Mononuclear cell (primary cell): Measurements from ENCODE around the gene RPGRIP1L. TPM values are rescaled to one million over a fixed set of nuclear protein-coding genes. Genes with fewer than 3 reads are reported as not detected.
"Not testable (repeated sequence)": the region's sequence is repeated elsewhere in the genome, so short reads cannot be mapped to it uniquely, and the experiment has no call there.

Experiments
- H3K27me3 ChIP-seq: 2 replicates; pipeline ENCODE4 v1.6.0; 2011; ENCODE audit warnings: low read length, control low read depth; ENCODE audit not compliant: insufficient read depth
- H3K4me1 ChIP-seq: 2 replicates; pipeline ENCODE4 v1.5.1; 2011; ENCODE audit warnings: mild to moderate bottlenecking, low read length, control low read depth; ENCODE audit not compliant: insufficient read depth
- H3K4me3 ChIP-seq: 2 replicates; pipeline ENCODE4 v1.5.1; 2011; ENCODE audit warnings: mild to moderate bottlenecking, low read length, moderate library complexity
- H3K9me3 ChIP-seq: 2 replicates; pipeline ENCODE4 v1.5.1; 2011; ENCODE audit warnings: low read depth, mild to moderate bottlenecking, control low read depth, low read length
- total RNA-seq: library from RNA; depleted of rRNA; stranded (reverse); fragments of >200 nt; gene quantifications from one replicate; pipeline ENCODE4 v1.2.3, GENCODE V29; 2012

The RPGRIP1L gene
- total RNA-seq, 1 donor, result 0.84 TPM

DNA sequence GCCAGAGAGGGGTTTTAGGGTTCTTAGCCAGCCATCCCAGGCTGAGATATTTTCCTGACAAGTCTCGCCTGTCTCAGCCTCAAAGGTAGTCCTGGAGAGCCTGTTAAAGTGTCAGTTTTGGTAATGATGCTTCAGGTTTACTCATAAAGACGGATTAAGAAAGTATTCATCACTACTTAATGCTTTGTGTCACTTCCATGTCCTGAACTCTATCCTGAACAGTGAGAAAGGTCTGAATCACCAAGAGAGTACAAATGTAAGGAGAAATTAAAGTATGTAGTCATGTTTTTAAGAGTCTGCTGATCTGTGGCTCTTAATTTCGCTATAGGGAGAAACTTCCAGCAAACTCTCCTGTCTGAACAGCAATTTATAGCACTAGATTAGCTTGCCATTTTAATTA lies 14.0 kb downstream of the RPGRIP1L start:
- no peaks in the 10 kb centered on the region for H3K4me1 ChIP-seq
- no peaks in the 10 kb centered on the region for H3K9me3 ChIP-seq
- no peaks in the 10 kb centered on the region for H3K27me3 ChIP-seq
- no peak overlapping the region for H3K4me3 ChIP-seq

DNA sequence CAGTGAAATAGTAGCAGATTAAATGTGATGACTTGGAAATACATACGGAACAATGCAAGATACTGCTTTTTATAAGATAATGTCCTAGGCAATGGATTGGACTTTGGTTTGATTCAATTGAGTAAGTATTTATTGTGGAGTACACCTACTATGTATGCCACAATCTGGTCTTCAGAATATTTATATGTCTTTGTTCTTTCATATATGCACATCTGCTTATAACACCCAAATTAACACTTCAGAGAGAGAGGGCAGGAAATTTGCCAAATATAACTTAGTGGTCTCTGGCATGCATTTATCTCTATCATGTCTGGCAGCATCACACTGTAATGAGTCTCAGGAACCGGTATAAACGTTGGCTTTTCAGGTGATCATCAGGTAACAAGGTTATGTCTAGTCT lies 16.9 kb downstream of the RPGRIP1L start:
- H3K27me3 ChIP-seq, result no peaks in the 10 kb centered on the region
- H3K4me1 ChIP-seq, result no peaks in the 10 kb centered on the region
- H3K4me3 ChIP-seq, result no peak overlapping the region
- H3K9me3 ChIP-seq, result no peaks in the 10 kb centered on the region

DNA sequence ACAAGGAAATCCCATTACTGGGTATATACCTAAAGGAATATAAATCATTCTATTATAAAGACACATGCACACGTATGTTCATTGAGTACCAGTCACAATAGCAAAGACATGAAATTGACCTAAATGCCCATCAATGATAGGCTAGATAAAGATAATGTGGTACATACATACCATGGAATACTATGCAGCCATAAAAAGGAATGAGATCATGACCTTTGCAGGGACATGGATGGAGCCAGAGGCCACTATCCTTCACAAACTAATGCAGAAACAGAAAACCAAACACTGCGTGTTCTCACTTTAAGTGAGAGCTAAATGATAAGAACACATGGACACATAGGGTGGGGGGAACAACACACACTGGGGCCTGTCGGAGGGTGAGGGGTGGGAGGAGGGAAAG lies 18.3 kb downstream of the RPGRIP1L start:
- H3K4me3 ChIP-seq, H3K27me3 ChIP-seq, H3K9me3 ChIP-seq, H3K4me1 ChIP-seq: not testable (repeated sequence)

DNA sequence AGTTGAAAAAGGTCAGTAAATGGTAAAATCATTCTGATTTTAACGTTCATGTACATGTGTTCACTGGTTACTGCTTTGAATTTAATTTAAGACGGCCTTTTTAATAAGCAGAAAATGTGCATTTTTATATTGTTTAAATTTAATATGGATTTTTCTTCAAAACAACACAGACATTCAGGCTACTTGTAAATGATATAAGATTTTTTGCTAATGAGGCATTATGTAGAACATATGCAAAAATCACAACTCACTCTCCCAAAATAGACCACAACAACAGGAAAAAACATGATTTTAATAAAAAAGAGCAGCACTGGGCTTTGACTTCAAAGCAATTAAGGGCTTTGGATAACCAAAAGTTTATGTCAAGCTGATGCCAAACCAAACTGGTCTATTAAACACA lies 22.3 kb downstream of the RPGRIP1L start:
- Histone ChIP-seq H3K9me3 (no peaks in the 10 kb centered on the region), H3K27me3 (no peaks in the 10 kb centered on the region), H3K4me1 (no peaks in the 10 kb centered on the region), H3K4me3 (no peak overlapping the region)

DNA sequence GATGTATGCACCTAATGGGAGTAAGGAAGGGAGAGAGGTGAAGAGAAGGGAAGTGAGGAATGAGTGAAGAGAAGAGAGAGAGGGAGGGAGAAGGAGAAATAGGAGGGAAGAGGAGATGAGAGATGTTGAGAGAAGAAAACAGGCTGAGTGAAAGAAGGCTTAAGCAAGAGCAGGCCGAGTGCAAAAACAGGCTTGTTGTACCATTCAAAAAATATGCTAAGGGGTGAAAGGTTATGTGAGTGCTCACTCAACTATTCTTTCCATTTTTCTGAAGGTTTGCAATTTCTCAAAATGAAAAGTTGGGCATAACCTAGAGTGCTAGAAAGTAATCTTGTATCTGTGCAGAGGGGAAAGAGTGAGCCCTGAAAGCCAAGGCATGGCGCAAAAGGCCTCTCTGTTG lies 22.9 kb downstream of the RPGRIP1L start:
- Histone ChIP-seq H3K9me3 (no peaks in the 10 kb centered on the region), H3K4me1 (no peaks in the 10 kb centered on the region), H3K27me3 (no peaks in the 10 kb centered on the region), H3K4me3 (no peak overlapping the region)

DNA sequence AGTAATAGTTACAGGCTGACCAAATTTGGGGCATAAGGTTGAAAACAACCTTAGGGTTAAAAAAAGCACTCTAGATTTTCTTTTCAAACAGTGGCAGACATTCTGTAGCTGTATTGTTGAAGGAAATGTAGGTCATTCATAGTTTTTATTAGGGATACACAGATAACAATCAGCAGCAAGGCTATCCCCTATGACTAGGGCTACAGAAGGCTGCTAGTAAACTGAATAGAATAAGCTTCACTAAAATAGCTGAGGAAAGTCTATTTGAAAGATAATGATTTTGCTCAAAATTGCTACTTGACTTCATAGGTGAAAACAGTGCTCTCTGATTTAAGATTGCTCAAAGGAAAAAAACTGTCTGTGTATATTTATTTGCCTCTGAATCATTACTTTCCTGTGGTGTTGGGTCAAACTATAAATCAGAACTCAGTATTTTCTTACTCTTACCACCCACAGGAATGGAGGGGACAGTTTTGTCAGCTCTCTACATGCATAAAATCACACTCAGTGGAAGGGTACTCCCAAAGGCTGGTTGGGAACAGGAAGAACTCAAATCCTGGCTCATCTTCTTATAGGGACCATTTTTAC lies 24.8 kb downstream of the RPGRIP1L start:
- Histone ChIP-seq H3K4me3 (no peak overlapping the region), H3K27me3 (no peaks in the 10 kb centered on the region), H3K9me3 (no peaks in the 10 kb centered on the region), H3K4me1 (no peaks in the 10 kb centered on the region)

DNA sequence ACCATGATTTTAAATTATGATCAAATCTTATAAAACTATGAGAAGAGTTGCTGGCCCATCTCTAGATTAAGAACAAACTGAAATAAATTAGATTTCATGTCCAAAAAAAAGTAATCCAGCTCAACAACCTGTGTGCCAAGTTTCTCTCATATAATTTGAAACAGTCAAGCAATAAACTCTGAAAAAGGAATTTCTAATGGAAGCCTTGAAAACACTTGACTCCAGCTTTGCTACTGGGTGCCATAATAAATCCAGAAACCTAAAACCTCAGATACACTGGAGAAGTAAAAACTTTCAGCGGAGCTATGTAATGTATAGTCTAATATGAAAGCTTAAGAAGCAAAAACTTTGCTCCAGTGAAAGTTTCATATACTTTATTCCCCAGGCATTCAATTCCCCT lies 25.5 kb downstream of the RPGRIP1L start:
- no peaks in the 10 kb centered on the region for H3K27me3 ChIP-seq
- H3K4me3 ChIP-seq, result no peak overlapping the region
- no peaks in the 10 kb centered on the region for H3K4me1 ChIP-seq
- H3K9me3 ChIP-seq, result no peaks in the 10 kb centered on the region

DNA sequence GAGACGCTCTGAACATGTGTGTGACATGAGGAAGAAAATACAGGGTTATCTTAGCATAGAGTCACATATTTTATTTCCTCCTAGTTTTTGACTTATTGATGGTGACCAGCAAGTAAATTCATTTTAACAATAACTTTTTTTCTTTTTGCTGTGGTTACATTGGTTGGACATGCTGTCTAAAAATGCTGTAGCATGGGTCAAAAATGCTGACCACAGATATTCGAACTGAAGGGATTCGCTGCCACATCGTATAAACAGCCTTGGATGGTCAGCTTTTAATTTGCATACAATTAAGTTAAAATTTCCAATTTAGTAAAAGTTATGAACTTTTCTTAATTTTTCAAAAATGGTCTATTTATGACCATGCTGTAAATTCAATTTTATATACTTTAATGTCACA lies 30.5 kb downstream of the RPGRIP1L start:
- no peak overlapping the region for H3K4me3 ChIP-seq
- no peaks in the 10 kb centered on the region for H3K27me3 ChIP-seq
- no peaks in the 10 kb centered on the region for H3K9me3 ChIP-seq
- H3K4me1 ChIP-seq, result no peaks in the 10 kb centered on the region

DNA sequence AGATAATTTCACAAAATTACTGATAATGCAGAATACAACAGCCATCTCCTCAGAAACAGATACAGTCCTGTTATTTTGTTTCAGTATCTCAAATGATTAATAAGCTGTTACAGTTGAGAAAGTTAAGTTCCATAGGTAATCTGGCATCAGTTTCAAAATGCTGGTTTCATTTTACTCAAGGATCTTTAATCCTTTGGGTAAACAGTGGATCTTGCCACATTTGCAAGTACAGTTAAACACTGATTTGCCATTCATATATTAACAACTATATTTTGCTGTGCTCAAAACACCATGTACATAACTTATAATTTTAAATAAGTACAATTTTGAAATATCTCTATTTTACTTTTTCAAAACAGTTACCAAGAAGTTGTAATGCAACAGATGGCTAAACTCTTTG lies 31.2 kb downstream of the RPGRIP1L start:
- H3K4me1 ChIP-seq, result no peaks in the 10 kb centered on the region
- no peaks in the 10 kb centered on the region for H3K27me3 ChIP-seq
- H3K9me3 ChIP-seq, result no peaks in the 10 kb centered on the region
- no peak overlapping the region for H3K4me3 ChIP-seq

DNA sequence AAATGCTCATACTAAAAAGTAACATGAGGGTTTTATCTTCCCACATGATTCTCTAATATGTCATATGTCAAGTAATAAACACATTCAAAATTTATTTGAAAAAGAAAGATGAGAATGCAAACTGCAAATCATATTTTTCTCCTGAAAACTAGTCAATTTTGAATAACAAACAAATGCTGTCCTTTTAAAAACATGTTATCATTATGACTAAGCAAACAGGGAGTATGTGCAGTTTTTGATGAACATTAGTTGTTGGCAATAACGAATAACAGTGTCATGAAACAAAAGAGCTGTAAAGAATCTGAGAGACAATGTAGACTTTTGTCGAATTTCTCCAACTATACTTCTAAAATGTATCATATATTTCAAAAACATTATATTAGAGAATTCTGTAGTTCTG lies 34.8 kb downstream of the RPGRIP1L start:
- Histone ChIP-seq H3K4me3 (no peak overlapping the region), H3K4me1 (no peaks in the 10 kb centered on the region), H3K9me3 (no peaks in the 10 kb centered on the region), H3K27me3 (no peaks in the 10 kb centered on the region)

DNA sequence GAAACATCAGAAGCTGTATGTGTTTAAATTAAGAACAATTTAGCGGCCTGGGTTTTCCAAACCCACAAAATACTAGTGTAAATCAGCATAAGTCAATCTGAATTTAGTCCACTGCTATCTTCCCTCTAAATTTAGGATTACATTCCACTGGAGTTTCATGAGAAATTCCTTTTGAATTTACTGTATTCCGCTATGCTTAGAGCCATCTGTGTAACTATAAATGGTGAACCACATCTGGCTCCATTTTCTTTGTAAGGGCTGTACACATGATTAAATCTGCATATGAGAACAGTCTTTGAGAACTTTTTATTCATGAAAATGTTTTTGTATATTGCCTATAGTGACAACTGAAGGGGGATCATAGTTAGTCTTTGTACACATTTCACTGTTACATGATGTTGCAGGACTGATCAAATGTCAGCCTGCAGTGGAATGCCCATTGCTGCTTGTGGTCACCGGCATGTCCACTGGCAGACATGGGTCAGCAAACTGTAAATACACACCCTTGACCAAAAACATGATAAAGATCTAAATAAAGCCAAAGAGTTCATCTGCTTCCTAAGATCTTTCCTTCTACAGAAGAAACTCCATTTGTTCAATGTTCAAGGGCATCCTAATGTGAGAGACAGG lies 36.8 kb downstream of the RPGRIP1L start:
- Histone ChIP-seq H3K9me3 (no peaks in the 10 kb centered on the region), H3K4me3 (no peak overlapping the region), H3K4me1 (no peaks in the 10 kb centered on the region), H3K27me3 (no peaks in the 10 kb centered on the region)

DNA sequence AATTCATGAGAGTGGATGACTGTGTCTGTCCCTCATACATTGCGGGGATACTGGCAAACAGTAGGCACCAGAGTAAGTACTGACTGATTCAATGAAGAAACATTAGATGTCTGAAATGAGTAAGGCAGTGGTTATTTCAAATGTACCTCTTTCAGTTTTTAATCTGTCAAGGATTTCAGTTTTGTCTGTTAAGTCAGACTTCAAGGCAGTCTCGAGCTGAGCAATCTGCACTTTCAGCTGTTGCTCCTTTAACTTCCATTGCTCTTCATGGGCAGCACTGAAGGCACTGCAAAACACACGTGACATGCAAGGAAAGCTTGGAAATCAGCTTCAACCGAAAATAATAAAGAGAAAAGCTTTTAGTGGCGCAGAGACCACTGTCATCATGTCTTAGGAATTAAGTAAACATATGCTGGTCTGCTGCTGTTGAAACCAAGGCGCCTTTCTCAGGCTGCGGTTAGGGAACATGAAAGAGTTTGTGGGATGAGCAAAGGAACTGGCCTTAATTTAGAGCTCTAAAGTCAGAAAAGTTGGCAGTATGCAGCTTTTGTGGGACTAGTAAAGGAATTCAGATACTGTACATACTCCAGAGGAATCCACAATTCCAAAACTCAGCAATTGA lies 38.8 kb downstream of the RPGRIP1L start:
- no peaks in the 10 kb centered on the region for H3K9me3 ChIP-seq
- no peaks in the 10 kb centered on the region for H3K4me1 ChIP-seq
- H3K27me3 ChIP-seq, result no peaks in the 10 kb centered on the region
- no peak overlapping the region for H3K4me3 ChIP-seq

DNA sequence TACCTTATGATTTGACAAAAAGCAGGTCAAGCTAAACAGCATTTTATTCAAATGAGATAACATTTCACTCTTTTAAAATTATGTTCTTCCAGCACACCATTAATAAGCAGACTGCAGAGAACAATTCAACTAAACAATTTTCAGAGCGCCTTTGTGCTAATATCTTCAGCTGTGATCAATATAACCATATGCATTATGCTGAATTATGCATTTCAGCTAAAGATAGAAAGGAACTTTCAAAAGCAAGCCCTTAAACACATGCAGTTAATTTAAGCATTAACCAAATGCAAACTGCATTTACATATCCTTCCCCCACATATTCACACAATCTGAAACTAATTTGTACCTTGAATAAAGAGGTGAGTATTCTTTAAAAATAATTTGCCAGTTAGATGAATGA lies 41.6 kb downstream of the RPGRIP1L start:
- no peaks in the 10 kb centered on the region for H3K4me1 ChIP-seq
- H3K9me3 ChIP-seq, result no peaks in the 10 kb centered on the region
- H3K27me3 ChIP-seq, result no peaks in the 10 kb centered on the region
- H3K4me3 ChIP-seq, result no peak overlapping the region

DNA sequence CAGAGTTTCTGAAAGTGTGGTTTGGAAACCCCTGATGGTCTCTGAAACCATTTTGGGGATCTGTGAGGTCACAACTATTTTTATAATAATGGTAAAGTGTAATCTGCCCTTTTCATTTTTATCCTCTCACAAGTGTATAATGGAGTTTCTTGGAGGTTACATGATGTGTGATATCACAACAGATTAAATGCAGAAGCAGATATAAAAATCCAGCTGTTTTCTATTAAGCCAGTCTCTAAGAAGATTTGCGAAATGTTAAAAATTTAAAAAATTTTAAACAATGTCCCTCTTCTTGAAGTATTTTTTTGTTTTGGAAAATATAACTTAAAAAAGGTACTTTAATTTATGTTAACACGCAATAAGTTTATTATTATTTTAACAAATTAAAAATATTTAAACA lies 48.7 kb downstream of the RPGRIP1L start:
- H3K4me1 ChIP-seq, result no peaks in the 10 kb centered on the region
- H3K4me3 ChIP-seq, result no peak overlapping the region
- H3K9me3 ChIP-seq, result no peaks in the 10 kb centered on the region
- no peaks in the 10 kb centered on the region for H3K27me3 ChIP-seq

DNA sequence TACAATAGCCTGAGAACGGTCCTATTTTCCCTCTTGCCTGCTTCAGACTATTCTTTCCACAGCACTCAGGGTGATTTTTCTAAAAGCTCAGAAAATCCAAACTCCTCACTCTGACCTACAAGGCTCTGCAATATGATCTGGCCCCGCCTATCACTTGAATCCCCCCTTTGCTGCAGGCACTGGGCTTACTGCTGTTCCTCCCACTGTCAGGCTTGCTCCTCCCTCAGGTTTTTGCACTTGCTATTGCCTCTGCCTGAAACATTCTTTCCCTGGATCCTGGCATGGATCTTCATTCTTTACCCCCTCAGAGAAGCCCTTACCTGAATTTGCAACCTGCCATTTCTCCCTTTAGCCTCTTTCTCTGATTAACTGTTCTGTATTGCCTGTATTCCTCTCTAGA lies 52.3 kb downstream of the RPGRIP1L start:
- Histone ChIP-seq H3K27me3 (no peaks in the 10 kb centered on the region), H3K4me1 (no peaks in the 10 kb centered on the region), H3K4me3 (no peak overlapping the region), H3K9me3 (no peaks in the 10 kb centered on the region)

DNA sequence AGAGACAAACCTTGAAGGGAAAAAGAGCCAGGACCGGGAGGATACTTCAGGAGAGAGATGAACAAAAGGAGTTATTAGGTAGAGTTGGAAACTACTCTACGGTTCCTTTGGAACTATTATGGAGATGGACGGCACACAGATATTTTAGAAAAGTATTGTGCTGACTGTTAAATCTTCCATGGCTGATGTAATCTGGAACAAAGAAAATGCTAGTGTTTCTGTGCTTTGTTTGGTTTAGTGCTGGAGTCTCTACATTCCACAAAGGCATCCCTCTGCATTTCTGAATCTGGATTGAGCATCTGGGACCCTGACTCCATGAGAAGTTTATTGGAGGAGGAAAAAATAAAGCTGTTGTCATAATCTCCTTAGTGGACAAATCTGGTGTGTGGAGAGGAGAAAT lies 57.2 kb downstream of the RPGRIP1L start:
- no peak overlapping the region for H3K4me3 ChIP-seq
- H3K4me1 ChIP-seq, result no peaks in the 10 kb centered on the region
- peaks cover 16% of the 10 kb centered on the region for H3K9me3 ChIP-seq
- no peaks in the 10 kb centered on the region for H3K27me3 ChIP-seq
